Body of pancreas (tissue), 4 donors: ENCODE results near the gene MXD3. TPM values are rescaled to one million over a fixed set of nuclear protein-coding genes. Genes with fewer than 3 reads are reported as not detected.

Experiments
- ATAC-seq: fragments of 150-250 bp; one replicate; pipeline ENCODE4 v1.9.1; 2016
- DNase-seq, 4 donors: peaks; one replicate each; pipeline ENCODE4 v3.0.0-alpha.2; 2019
- H3K27ac ChIP-seq, 4 donors: fragments of 200-600 bp; sonication (generic); 1 replicate in 3 of 4; 2 replicates in 1 of 4; pipeline versions ENCODE4 v1.5.1 to v1.6.1; 2016 to 2019; ENCODE audit warnings: mild to moderate bottlenecking in 1 of 4, mixed read lengths in 1 of 4, moderate library complexity in 1 of 4
- H3K27me3 ChIP-seq, 2 donors: fragments of 200-600 bp; sonication (generic); one replicate each; pipeline ENCODE4 v1.6.0; 2016; ENCODE audit warnings: mild to moderate bottlenecking in 1 of 2
- H3K36me3 ChIP-seq, 2 donors: fragments of 200-600 bp; sonication (generic); replicated peaks in 1 of 2; 2 replicates each; pipeline ENCODE4 v1.5.1; 2016; ENCODE audit warnings: low read depth in 2 of 2; ENCODE audit not compliant: insufficient read depth in 1 of 2
- H3K4me1 ChIP-seq: fragments of 200-600 bp; sonication (generic); one replicate; pipeline ENCODE4 v1.6.0; 2016
- H3K4me3 ChIP-seq, 2 donors: fragments of 200-600 bp; sonication (generic); 1 replicate in 1 of 2; 2 replicates in 1 of 2; pipeline ENCODE4 v1.5.1; 2016 to 2019
- H3K9me3 ChIP-seq, 3 donors: fragments of 200-600 bp; sonication (generic); 1 replicate in 2 of 3; 2 replicates in 1 of 3; pipeline ENCODE4 v1.5.1; 2016
- POLR2A ChIP-seq, 3 donors: fragments of 450-650 bp; IDR thresholded peaks; one replicate each; pipeline ENCODE4 v1.6.1; 2016; ENCODE audit warnings: antibody characterized with exemption in 3 of 3, mild to moderate bottlenecking in 2 of 3
- WGBS, 2 donors: methylation state at CpG; one replicate each; pipeline ENCODE4 v1.1.5; 2017; 5-methylcytosine and 5-hydroxymethylcytosine counted together
- intact Hi-C: fragments of 100-400 bp; cut with DNase I; formaldehyde crosslinking; loops from one replicate; pipeline ENCODE4 v1.15.1; 2023
- total RNA-seq, 2 donors: library from RNA; depleted of rRNA; stranded (reverse); fragments of >200 nt; gene quantifications; one replicate each; pipeline ENCODE4 v1.1.0, GENCODE V29; 2016
- TF ChIP-seq, protein P1 (sequence below), 7 experiments: fragments of 450-650 bp in 4 of 7; fragments of 200-600 bp in 3 of 7; sonication (generic) in 3 of 7; IDR thresholded peaks; one replicate each; pipeline ENCODE4 v1.5.1; 2016 to 2019; ENCODE audit warnings: antibody characterized with exemption in 7 of 7

The MXD3 gene
- total RNA-seq, 2 donors from 2014 or later, result 13.2 to 21.4 TPM

DNA sequence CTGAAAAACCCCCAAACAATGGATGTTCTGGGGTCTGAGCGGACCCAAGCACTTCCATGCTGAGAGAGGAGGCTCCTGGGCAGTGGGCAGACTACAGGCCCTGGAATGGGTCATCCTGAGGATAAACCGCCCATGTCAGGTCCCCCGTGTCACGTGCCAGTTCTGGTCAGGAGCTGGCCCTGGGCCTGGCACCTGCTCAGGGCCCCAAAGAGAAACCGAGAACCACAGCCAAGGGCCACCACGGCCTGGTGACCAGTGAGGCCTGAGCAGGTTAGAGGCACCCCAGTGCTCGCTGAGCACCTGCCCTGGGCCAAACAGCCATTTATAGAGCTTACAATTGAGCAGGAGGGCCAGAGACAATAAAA is 24.0 kb upstream of the MXD3 start:
- H3K36me3 ChIP-seq, result peaks cover 17 to 39% of the 10 kb centered on the region in 2 donors
- TF ChIP-seq POLR2A (IDR thresholded peaks at IDR 0.05), result no peak
- TF ChIP-seq, protein P1, sequence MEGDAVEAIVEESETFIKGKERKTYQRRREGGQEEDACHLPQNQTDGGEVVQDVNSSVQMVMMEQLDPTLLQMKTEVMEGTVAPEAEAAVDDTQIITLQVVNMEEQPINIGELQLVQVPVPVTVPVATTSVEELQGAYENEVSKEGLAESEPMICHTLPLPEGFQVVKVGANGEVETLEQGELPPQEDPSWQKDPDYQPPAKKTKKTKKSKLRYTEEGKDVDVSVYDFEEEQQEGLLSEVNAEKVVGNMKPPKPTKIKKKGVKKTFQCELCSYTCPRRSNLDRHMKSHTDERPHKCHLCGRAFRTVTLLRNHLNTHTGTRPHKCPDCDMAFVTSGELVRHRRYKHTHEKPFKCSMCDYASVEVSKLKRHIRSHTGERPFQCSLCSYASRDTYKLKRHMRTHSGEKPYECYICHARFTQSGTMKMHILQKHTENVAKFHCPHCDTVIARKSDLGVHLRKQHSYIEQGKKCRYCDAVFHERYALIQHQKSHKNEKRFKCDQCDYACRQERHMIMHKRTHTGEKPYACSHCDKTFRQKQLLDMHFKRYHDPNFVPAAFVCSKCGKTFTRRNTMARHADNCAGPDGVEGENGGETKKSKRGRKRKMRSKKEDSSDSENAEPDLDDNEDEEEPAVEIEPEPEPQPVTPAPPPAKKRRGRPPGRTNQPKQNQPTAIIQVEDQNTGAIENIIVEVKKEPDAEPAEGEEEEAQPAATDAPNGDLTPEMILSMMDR (IDR thresholded peaks at IDR 0.05), result no peak
- H3K9me3 ChIP-seq, result no peaks in the 10 kb centered on the region
- no peak overlapping the region for H3K27ac ChIP-seq
- DNase-seq (no peak), ATAC-seq (no peak)
- H3K4me3 ChIP-seq, result no peak overlapping the region
- H3K4me1 ChIP-seq, result peaks cover 5% of the 10 kb centered on the region
- 75 to 89% methylated on average over 5 to 7 of the region's 7 CpGs for WGBS, 2 donors
- no peaks in the 10 kb centered on the region for H3K27me3 ChIP-seq
- intact Hi-C loops, result no loop called here

DNA sequence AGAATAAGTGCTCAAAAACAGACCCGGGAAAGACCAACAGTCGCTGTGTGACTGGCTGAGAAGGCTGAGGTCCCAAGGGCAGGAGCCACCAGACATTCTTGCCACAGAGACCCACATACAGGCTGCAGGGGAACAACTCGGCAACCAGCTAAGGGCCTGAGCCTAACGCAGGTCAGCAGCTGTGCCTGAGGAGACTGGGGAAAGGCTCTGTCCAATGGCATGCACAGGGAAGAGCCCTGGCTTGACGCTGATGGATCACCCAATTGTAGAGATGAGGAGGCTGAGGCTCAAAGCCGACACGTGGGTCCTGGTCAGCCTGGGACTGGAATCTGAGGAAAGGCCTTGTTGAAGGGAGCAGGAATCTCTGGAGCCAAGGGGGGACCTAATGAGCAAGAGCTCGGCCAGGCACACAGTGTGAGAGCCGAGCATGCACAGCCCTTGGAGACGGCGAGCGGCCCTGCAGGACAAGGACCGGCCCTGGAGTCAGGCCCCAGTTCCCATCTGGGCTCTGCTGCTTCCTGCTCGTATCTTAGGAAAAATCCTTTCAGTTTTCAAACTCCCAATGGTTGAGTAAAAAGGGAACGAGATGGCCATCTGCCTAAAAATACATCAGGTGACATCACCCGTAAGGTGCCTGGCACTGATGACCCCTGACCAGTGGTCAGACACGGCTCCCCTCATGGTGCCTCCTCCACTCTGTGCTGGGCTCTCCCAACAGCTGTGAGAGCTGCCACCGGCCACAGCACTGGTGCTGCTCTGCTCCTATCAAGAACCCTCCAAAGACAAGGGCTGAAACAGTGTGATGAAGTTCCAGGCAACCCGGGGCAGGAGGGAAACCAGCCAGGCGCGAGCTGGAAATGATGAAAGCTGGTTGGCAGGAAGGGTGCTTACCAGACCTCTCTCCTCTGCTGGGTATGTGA is 23.3 kb upstream of the MXD3 start:
- Histone ChIP-seq H3K4me1 (peaks cover 11% of the 10 kb centered on the region), H3K4me3 (no peak overlapping the region), H3K36me3 (peaks cover 17 to 39% of the 10 kb centered on the region in 2 donors), H3K27me3 (no peaks in the 10 kb centered on the region), H3K9me3 (no peaks in the 10 kb centered on the region), H3K27ac (no peak overlapping the region)
- WGBS, 2 donors, result 87 to 90% methylated on average over 12 to 21 of the region's 21 CpGs
- intact Hi-C loops, result no loop called here
- DNase-seq, result no peak
- no peak for ATAC-seq
- TF ChIP-seq, protein P1 (IDR thresholded peaks at IDR 0.05), result no peak
- TF ChIP-seq POLR2A (IDR thresholded peaks at IDR 0.05), result no peak

DNA sequence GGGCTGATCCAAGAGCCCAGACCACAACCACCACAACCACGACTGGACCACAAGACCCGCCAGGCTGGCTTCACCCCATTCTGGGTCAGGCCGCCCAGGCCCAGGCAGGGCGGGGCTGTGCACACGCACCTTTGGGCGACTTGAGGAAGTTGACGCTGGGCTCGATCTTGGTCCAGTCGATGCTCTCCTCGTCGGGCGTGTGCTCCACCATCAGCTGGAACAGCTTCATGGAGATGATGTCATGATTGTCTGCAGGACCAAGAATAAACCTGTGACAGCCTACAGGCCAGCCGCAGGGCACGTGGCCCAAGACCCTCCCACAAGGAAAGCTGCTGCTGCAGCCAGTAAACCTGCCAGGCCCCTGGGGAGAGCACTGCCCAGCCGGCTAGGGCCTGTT is 22.5 kb upstream of the MXD3 start:
- Histone ChIP-seq H3K4me1 (peaks cover 10% of the 10 kb centered on the region), H3K27me3 (no peaks in the 10 kb centered on the region), H3K4me3 (no peak overlapping the region), H3K9me3 (no peaks in the 10 kb centered on the region), H3K27ac (no peak overlapping the region), H3K36me3 (peaks cover 17 to 39% of the 10 kb centered on the region in 2 donors)
- DNase-seq (no peak), ATAC-seq (no peak)
- intact Hi-C loops, result no loop called here
- 82 to 86% methylated on average over 1 to 13 of the region's 15 CpGs for WGBS, 2 donors
- TF ChIP-seq, protein P1 (IDR thresholded peaks at IDR 0.05), result no peak
- no peak for TF ChIP-seq POLR2A (IDR thresholded peaks at IDR 0.05)

DNA sequence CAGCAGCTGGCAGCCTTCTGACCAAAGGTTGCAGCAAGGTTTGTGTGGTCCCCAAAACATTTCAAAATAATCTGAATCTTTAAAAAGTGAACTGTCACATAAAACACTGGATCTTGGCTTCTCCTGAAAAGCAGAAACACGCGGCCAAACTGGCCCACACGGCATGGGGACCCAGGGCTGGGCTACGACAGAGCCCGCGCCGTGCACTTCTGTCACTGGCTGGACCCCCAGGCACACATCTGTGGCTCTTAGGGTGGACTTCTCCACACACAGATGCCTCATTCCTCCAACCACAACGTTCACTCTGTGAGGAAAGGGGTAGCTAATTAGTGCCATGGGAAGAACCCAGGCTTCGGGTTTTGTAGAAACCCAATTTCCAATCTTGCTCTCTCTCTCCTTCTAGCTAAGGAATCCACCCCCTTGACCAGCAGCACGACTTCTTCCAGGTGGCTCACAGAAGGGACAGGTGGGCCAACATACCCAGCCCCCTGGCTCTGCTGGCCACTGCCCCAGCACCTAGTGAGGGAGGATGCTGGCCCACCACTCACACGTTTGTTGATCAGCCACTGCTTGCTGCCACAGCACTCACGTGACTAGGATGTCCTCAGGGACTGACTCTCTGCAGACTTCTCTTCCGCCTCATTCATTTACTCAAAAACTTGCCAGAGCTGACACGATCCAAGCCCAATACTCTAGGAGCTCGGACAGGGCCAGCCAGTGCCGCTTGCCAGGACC is 21.9 kb upstream of the MXD3 start:
- H3K27me3 ChIP-seq, result no peaks in the 10 kb centered on the region
- no peak overlapping the region for H3K27ac ChIP-seq
- H3K36me3 ChIP-seq, result peaks cover 17 to 39% of the 10 kb centered on the region in 2 donors
- TF ChIP-seq, protein P1 (IDR thresholded peaks at IDR 0.05), result no peak
- TF ChIP-seq POLR2A (IDR thresholded peaks at IDR 0.05), result no peak
- H3K9me3 ChIP-seq, result no peaks in the 10 kb centered on the region
- ATAC-seq (no peak), DNase-seq (no peak)
- intact Hi-C loops, result no loop called here
- WGBS, 2 donors, result 88 to 91% methylated on average over 13 to 15 of the region's 16 CpGs
- peaks cover 13% of the 10 kb centered on the region for H3K4me1 ChIP-seq
- no peak overlapping the region for H3K4me3 ChIP-seq
